Measurements from ENCODE around the gene SP7. TPM values are rescaled to one million over a fixed set of nuclear protein-coding genes. Genes with fewer than 3 reads are reported as not detected.
A peak's percentile ranks its signal among the peaks of the same experiment; 100 is the strongest.

SP7 gene
- total and polyA plus RNA-seq, 9 of the 15 experiments (the other 6 are each of a cell fraction or from before 2014, with no cell fraction given): 0.04 TPM; not detected in 8

DNA sequence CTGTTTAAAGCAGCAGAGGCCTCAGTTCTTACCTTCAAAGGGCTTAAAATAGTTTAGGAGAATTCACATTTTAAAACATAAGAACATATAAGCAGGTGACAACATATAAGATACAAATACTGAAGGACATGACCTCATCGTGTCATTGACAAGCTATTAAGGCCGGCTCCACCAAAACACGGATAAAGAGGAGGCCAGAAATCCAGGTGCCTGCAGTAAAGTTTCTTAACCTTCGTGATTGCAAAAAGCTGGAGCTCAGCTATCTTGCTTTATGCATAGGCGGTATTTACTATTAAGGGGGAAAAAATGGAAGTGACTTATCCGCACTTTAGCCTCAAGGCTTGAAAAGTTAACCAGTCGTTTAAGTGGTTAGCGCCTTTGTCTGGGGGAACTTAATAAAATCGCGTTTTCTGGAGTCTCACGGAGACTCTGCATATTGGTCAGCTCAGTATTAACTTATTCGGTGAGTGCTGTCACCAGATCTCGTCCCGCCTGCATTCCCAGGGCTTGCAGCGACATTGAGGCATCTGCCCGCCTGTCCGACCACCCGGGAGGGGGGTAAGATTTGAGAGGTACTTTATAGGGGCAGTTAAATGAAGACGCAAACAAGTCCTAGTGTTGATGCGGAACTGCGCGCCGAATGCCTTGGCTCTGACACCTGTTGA, 42.7 kb upstream of the SP7 start (continued):
- TF ChIP-seq SUPT5H (IDR thresholded peaks at IDR 0.05) (peak; percentile 90), MED1 (CRISPR knock-in tag; IDR thresholded peaks at IDR 0.05; ENCODE audit: borderline replicate concordance) (no peak), MTA3 (IDR thresholded peaks at IDR 0.05; ENCODE audit: borderline replicate concordance) (no peak), ZBTB43 (CRISPR knock-in tag; IDR thresholded peaks at IDR 0.05) (0 out of 2 replicates have a peak, but pooled peaks have one; percentile 27), TRIM28 (IDR thresholded peaks at IDR 0.05) (no peak), E2F4 (CRISPR knock-in tag; IDR thresholded peaks at IDR 0.05; ENCODE audit: low read depth) (no peak), ZNF239 (CRISPR knock-in tag; IDR thresholded peaks at IDR 0.05) (no peak; the same call in 1 of the 2 replicates), TOE1 (IDR thresholded peaks at IDR 0.05; ENCODE audit: borderline replicate concordance) (peak; percentile 23; the same call in 1 of the 2 replicates), TOE1 (CRISPR knock-in tag; IDR thresholded peaks at IDR 0.05; ENCODE audit: borderline replicate concordance, low read depth) (no peak), CBFA2T3 (IDR thresholded peaks at IDR 0.05) (no peak), ZNF644 (tag; IDR thresholded peaks at IDR 0.05; ENCODE audit: low read depth) (0 out of 2 replicates have a peak, but pooled peaks have one; percentile 66), BACH1 (tag; IDR thresholded peaks at IDR 0.05) (0 out of 2 replicates have a peak, but pooled peaks have one; percentile 17), HOXB6 (CRISPR knock-in tag; IDR thresholded peaks at IDR 0.05; ENCODE audit: borderline replicate concordance) (no peak), ETV5 (CRISPR knock-in tag; IDR thresholded peaks at IDR 0.05; ENCODE audit: low read depth) (no peak), E2F3 (CRISPR knock-in tag; IDR thresholded peaks at IDR 0.05) (peak; percentile 76; the same call in 1 of the 2 replicates), ZC3H11A (IDR thresholded peaks at IDR 0.05; ENCODE audit: low read depth, low read length) (no peak), TAF15 (IDR thresholded peaks at IDR 0.05; ENCODE audit: low read depth, low read length) (no peak), SMARCE1 (IDR thresholded peaks at IDR 0.05) (no peak)
- TF ChIP-seq, protein P1, sequence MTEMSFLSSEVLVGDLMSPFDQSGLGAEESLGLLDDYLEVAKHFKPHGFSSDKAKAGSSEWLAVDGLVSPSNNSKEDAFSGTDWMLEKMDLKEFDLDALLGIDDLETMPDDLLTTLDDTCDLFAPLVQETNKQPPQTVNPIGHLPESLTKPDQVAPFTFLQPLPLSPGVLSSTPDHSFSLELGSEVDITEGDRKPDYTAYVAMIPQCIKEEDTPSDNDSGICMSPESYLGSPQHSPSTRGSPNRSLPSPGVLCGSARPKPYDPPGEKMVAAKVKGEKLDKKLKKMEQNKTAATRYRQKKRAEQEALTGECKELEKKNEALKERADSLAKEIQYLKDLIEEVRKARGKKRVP (CRISPR knock-in tag; IDR thresholded peaks at IDR 0.05): peak; percentile 29; the same call in 1 of the 2 replicates
- TF ChIP-seq, protein P2, sequence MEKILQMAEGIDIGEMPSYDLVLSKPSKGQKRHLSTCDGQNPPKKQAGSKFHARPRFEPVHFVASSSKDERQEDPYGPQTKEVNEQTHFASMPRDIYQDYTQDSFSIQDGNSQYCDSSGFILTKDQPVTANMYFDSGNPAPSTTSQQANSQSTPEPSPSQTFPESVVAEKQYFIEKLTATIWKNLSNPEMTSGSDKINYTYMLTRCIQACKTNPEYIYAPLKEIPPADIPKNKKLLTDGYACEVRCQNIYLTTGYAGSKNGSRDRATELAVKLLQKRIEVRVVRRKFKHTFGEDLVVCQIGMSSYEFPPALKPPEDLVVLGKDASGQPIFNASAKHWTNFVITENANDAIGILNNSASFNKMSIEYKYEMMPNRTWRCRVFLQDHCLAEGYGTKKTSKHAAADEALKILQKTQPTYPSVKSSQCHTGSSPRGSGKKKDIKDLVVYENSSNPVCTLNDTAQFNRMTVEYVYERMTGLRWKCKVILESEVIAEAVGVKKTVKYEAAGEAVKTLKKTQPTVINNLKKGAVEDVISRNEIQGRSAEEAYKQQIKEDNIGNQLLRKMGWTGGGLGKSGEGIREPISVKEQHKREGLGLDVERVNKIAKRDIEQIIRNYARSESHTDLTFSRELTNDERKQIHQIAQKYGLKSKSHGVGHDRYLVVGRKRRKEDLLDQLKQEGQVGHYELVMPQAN (IDR thresholded peaks at IDR 0.05; ENCODE audit: borderline replicate concordance): no peak
- TF ChIP-seq, protein P3, sequence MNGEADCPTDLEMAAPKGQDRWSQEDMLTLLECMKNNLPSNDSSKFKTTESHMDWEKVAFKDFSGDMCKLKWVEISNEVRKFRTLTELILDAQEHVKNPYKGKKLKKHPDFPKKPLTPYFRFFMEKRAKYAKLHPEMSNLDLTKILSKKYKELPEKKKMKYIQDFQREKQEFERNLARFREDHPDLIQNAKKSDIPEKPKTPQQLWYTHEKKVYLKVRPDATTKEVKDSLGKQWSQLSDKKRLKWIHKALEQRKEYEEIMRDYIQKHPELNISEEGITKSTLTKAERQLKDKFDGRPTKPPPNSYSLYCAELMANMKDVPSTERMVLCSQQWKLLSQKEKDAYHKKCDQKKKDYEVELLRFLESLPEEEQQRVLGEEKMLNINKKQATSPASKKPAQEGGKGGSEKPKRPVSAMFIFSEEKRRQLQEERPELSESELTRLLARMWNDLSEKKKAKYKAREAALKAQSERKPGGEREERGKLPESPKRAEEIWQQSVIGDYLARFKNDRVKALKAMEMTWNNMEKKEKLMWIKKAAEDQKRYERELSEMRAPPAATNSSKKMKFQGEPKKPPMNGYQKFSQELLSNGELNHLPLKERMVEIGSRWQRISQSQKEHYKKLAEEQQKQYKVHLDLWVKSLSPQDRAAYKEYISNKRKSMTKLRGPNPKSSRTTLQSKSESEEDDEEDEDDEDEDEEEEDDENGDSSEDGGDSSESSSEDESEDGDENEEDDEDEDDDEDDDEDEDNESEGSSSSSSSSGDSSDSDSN (IDR thresholded peaks at IDR 0.05; ENCODE audit: borderline replicate concordance in 1 of 2, low read depth in 2 of 2, low read length in 2 of 2): 0 out of 4 replicates have a peak, but pooled peaks of 1 of the 2 experiments have one; percentile 12

All from K562 (cell line).